IMR-90 (cell line): ENCODE data around the gene STK32A.

Experiments used
- BHLHE40 ChIP-seq: fragments of 150-350 bp; IDR thresholded peaks from 2 replicates; pipeline ENCODE4 v1.6.1; 2016; ENCODE audit warnings: mild to moderate bottlenecking, low read depth, low read length
- CEBPB ChIP-seq: IDR thresholded peaks from 2 replicates; pipeline ENCODE4 v1.6.1; 2012; ENCODE audit warnings: low read depth, low read length, improper control_type of control experiment
- CHD1 ChIP-seq: IDR thresholded peaks from 2 replicates; pipeline ENCODE4 v1.6.1; 2012; ENCODE audit warnings: low read depth, low read length, improper control_type of control experiment
- FOS ChIP-seq: fragments of 150-350 bp; IDR thresholded peaks from 2 replicates; pipeline ENCODE4 v1.6.1; 2016; ENCODE audit warnings: low read depth, low read length
- MAZ ChIP-seq: IDR thresholded peaks from 2 replicates; pipeline ENCODE4 v1.6.1; 2012; ENCODE audit warnings: low read depth, mild to moderate bottlenecking, low read length, improper control_type of control experiment, moderate library complexity, borderline replicate concordance
- NFE2L2 ChIP-seq: fragments of 150-350 bp; IDR thresholded peaks from 2 replicates; pipeline ENCODE4 v1.6.1; 2016; ENCODE audit warnings: low read depth, mild to moderate bottlenecking, low read length
- POLR2A ChIP-seq: IDR thresholded peaks from 2 replicates; pipeline ENCODE4 v1.6.1; 2012; ENCODE audit warnings: mild to moderate bottlenecking, low read depth, low read length
- RAD21 ChIP-seq: IDR thresholded peaks from 2 replicates; pipeline ENCODE4 v1.6.1; 2012; ENCODE audit warnings: low read length, improper control_type of control experiment
- RCOR1 ChIP-seq: IDR thresholded peaks from 2 replicates; pipeline ENCODE4 v1.6.1; 2012; ENCODE audit warnings: mild to moderate bottlenecking, low read length, improper control_type of control experiment; ENCODE audit not compliant: insufficient replicate concordance
- RFX5 ChIP-seq: IDR thresholded peaks from 2 replicates; pipeline ENCODE4 v1.8.0; 2012; ENCODE audit warnings: low read depth, mild to moderate bottlenecking, low read length, moderate library complexity
- SMC3 ChIP-seq: fragments of 150-350 bp; IDR thresholded peaks from 2 replicates; pipeline ENCODE4 v1.6.1; 2016; ENCODE audit warnings: low read depth, mild to moderate bottlenecking, antibody characterized with exemption, low read length, moderate library complexity
- TF ChIP-seq, protein P1 (sequence below): conservative IDR thresholded peaks from 2 replicates; pipeline ENCODE4 v1.5.1; 2012; ENCODE audit warnings: mild to moderate bottlenecking, low read depth, low read length, improper control_type of control experiment
- TF ChIP-seq, protein P2 (sequence below): fragments of 150-350 bp; IDR thresholded peaks from 2 replicates; pipeline ENCODE4 v1.6.1; 2016; ENCODE audit warnings: low read depth, mild to moderate bottlenecking, low read length, moderate library complexity, borderline replicate concordance
- TF ChIP-seq, protein P3 (sequence below): fragments of 150-350 bp; IDR thresholded peaks from 2 replicates; pipeline ENCODE4 v1.6.1; 2017; ENCODE audit warnings: mild to moderate bottlenecking, antibody characterized with exemption, low read length, low read depth

DNA sequence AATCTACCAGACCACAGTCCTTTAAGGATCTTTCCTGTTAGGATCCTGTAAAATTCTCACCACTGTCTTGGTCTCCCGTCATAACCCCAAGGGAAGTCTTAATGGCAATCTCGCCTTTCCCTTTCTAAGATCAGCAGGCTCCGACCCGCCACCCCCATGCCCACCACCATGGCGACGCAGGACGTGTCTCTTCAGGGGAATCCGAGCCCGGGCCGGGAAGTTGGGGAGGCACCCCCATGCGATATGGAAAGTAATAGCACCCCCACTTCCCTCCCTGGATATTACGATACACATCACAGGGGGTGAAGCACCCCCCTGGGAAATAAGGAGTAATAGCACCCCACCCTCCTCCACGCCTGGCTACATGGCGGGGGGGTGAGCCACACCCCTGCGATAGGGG, 8.3 kb upstream of the STK32A start:
- TF ChIP-seq, protein P1, sequence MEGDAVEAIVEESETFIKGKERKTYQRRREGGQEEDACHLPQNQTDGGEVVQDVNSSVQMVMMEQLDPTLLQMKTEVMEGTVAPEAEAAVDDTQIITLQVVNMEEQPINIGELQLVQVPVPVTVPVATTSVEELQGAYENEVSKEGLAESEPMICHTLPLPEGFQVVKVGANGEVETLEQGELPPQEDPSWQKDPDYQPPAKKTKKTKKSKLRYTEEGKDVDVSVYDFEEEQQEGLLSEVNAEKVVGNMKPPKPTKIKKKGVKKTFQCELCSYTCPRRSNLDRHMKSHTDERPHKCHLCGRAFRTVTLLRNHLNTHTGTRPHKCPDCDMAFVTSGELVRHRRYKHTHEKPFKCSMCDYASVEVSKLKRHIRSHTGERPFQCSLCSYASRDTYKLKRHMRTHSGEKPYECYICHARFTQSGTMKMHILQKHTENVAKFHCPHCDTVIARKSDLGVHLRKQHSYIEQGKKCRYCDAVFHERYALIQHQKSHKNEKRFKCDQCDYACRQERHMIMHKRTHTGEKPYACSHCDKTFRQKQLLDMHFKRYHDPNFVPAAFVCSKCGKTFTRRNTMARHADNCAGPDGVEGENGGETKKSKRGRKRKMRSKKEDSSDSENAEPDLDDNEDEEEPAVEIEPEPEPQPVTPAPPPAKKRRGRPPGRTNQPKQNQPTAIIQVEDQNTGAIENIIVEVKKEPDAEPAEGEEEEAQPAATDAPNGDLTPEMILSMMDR = no peak
- TF ChIP-seq, protein P2, sequence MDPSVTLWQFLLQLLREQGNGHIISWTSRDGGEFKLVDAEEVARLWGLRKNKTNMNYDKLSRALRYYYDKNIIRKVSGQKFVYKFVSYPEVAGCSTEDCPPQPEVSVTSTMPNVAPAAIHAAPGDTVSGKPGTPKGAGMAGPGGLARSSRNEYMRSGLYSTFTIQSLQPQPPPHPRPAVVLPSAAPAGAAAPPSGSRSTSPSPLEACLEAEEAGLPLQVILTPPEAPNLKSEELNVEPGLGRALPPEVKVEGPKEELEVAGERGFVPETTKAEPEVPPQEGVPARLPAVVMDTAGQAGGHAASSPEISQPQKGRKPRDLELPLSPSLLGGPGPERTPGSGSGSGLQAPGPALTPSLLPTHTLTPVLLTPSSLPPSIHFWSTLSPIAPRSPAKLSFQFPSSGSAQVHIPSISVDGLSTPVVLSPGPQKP = no peak
- no peak for TF ChIP-seq SMC3
- TF ChIP-seq RCOR1 = no peak
- no peak for TF ChIP-seq POLR2A
- TF ChIP-seq RFX5 = no peak
- TF ChIP-seq CHD1 = no peak
- TF ChIP-seq FOS = no peak
- no peak for TF ChIP-seq RAD21
- TF ChIP-seq, protein P3, sequence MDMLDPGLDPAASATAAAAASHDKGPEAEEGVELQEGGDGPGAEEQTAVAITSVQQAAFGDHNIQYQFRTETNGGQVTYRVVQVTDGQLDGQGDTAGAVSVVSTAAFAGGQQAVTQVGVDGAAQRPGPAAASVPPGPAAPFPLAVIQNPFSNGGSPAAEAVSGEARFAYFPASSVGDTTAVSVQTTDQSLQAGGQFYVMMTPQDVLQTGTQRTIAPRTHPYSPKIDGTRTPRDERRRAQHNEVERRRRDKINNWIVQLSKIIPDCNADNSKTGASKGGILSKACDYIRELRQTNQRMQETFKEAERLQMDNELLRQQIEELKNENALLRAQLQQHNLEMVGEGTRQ = no peak
- TF ChIP-seq BHLHE40 = no peak
- TF ChIP-seq MAZ = no peak
- no peak for TF ChIP-seq CEBPB
- TF ChIP-seq NFE2L2 = no peak
